Activated CD4-positive, CD25-positive, alpha-beta regulatory T cell treated with anti-CD3 and anti-CD28 coated beads, Interleukin-2, amount 50 U/mL, for 24 hours (primary cell): Measurements from ENCODE around the gene TPRKB.
"Not testable (repeated sequence)": the region's sequence is repeated elsewhere in the genome, so short reads cannot be mapped to it uniquely, and the experiment has no call there.

ENCODE experiments used
- ATAC-seq, 2 donors: fragments of 150-1000 bp; cut with Tn5 transposase; one replicate each; pipeline ENCODE4 v1.10.0; 2021; ENCODE audit warnings: mild to moderate bottlenecking in 1 of 2, moderate library complexity in 1 of 2

The TPRKB gene

DNA sequence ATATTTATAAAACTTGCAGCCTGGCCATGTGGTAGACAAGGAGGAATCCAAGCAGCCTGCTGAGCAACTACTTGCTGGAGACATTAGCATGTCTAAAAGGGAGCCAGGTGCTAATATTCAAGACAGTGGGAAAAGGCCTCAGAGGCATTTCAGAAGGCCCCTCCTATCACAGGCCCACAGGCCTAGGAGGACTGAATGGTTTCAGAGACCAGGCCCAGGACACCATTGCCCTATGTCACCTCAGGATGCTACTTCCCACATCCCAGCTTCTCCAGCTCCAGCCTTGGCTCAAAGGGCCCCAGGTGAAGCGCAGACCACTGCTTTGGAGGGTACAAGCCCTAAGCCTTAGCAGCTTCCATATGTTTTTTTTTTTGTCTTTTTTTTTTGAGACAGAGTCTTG is 39.0 kb downstream of the TPRKB start:
- ATAC-seq = no peak

DNA sequence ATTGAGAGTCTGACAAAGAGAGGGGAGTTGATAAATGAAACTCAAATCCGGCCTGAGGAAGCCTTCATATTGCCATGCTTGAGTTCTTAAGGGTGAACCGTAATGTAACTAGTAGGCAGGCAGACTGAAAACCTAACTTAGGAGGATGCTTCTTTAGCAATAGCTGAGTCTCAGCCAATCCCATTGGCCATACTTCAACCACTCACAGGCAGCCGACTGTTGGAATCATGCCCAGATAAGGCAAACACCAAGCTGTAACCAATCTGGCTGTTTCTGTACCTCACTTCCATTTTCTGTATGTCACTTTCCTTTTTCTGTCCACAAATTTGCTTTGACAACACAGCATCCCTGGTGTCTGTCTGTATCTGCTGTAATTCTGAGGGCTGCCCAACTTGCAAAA is 39.5 kb downstream of the TPRKB start:
- ATAC-seq = no peak

DNA sequence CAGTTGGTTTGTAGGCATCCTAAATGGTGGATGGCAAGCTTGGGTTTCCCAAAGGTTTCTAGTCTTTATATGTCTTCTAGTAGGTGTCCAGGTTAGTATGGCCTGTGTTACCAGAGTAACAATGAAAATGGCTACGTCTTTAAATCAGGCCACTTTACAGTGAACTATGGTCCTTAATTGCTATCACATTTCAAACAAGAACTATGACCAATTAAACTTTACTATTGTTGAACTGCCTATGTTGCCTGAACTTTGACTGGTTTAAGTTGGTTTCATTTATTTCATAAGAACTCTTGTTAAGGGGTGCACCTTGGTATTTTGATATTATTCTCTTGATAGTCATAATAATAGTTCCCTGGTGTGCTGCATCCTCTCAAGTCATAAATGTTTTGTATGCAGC is 40.2 kb downstream of the TPRKB start:
- ATAC-seq = not testable (repeated sequence)

DNA sequence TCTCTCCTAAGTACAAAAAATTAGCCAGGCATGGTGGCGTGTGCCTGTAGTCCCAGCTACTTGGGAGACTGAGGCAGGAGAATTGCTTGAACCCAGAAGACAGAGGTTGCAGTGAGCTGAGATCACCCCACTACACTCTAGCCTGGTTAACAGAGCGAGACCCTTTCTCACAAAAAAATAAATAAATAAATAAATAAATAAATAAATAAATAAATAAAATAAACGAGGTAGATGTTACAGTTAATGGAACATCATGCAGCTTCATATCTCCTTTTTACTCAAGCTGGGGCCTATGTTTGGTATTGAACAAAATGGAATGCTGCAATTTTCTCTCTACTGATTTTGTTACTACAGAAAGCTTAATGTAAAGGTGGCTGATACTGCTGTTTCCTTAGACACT is 40.6 kb downstream of the TPRKB start:
- not testable (repeated sequence) for ATAC-seq

DNA sequence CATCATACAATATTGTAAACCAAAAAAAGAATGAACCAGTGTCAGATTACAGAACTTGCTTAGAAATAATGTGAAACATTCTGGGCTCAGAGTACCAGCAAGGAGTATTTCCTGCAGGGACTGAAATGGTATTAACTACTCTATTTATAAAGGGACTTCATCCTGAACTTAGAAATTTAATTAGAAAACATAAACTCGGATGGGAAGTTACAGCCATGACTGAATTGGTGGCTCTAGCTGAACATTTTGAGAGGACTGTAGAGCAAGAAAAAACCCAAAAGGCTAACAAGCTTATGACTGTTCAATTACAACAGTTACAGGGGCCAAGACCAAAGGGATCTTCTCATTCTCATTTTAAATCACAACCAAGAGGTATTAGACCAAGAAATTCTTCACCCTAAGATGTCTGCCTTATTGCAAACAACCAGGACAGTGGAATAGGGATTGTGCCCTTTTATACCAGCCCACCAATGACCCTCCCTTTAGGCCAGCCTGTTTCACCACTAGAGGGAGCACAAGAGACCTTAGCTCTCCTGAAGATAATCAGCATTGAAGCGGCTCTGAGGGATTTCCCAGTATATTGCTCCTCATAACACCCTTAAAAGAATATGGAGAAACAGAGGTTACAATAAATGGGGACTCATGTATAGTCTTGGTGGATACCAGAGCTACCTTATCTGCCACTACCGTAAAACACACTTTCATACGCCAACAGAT is 46.6 kb downstream of the TPRKB start:
- peak; percentile 35 to 70 for ATAC-seq

DNA sequence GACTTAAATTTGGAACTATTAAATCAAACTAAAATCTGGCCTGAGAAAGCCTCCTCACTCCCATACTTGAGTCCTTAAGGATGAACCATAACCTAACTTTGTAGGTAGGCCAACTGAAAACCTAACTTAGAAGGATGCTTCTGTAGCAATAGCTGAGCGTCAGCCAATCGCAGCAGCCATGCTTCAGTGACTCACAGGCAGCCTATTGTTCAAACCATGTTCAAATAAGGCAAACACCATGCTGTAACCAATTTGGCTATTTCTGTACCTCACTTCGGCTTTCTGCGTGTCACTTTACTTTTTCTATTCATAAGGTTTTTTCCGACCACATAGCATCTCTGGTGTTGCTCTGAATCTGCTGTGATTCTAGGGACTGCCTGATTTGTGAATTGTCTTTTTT is 48.7 kb downstream of the TPRKB start:
- not testable (repeated sequence) for ATAC-seq

DNA sequence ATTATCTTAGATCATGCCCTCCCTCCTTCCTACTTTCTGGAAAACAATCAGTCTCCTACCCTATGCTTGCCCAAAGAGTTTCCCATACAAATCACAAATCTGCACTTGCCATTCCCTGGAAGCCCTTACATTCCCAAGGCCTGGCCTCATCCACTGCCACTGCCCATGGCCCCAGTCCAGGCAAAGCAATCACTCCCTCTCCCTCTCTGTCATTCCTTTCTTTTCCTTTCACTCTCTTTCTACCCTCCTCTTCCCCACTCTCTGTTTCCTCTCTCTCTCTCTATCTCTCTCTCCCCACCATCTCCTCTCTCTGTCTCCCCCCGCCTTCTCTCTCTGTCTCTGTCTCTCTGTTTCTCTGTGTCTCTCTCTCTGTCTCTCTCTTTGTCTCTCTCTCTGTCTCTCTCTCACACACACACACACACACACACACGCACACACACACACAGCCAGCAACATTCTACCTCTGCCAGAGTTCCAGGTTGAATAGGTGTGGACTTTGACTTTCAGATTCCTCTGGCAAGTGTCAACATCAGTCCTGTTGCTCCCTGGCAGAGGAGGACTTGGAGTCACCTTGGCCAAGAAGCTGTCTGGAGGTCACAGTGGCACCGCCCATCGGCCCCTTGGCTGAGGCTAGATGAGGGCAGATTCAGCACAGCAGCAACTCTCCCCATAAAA is 51.2 kb downstream of the TPRKB start:
- ATAC-seq = no peak

DNA sequence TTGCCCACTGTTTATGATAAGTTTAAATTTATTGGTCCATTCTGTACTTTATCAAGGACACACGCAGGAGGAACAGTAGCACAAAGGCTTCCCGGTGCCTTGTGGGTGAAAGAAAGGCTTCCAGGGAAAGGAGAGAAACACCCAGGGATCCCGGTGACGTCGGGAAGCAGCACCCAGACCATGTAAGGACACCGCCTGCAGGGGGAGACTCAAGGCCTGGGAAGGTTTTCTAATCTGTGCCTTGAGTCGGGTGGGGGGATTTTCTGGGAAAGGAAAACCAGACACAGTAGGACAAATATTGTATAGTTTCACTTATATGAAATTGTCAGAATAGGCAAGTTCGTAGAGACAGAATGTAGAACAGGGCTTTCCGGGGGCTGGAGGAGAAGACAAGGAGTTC is 52.2 kb downstream of the TPRKB start:
- not testable (repeated sequence) for ATAC-seq

DNA sequence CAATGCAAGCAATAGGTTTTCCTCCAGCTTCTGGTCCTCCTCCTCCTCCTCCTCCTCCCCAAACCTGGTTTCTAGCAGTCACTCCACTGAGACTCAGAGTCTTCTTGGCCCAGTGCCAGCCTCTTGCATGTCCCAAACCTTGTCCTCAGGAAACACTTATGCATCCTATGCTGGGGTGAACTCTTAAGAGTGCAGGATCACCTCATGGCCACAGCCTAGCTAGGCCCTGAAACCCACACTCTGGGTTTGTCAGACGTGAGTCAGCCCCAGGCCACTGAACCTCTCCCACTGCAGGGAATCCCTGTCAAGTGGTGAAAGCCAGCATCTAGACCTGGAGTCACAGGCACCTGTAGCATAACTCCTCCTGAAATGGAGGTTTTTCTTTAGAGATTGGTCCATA is 52.8 kb downstream of the TPRKB start:
- not testable (repeated sequence) for ATAC-seq

DNA sequence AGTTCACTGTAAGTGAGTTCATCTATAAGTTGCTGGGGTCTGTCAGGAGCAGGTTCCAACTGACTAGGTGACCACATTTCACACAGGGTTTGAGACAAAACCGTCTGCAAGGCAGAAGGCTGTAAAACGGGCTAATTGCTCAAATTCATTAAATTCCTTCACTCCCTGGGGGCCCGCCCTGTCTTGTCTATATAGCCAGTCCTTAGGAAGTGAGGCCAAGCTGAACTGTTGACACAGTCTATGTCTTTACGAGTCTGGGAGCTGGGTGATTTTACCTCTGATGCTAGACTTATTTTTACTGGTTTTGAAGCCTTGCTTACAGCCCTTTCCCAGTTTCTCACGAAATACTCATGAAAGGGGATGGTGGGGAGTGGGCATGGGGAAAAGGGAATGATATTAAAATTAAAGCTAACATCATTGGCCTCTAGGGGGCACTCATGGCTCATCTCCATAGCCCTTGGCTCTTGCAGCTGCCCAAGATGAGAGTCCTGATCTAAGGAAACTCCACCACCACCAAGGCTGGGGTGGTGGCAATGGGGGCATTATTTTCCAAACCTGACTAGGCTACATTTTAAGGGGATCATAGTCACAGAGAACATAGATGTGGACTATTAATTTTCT is 57.1 kb downstream of the TPRKB start:
- ATAC-seq = not testable (repeated sequence)
